Mesothelial cell of epicardium (in vitro differentiated cells): ENCODE results near the gene SOX13. TPM values are rescaled to one million over a fixed set of nuclear protein-coding genes. Genes with fewer than 3 reads are reported as not detected.

Experiments
- DNase-seq, 2 experiments: peaks; one replicate each; pipeline ENCODE4 v3.0.0; 2021; ENCODE audit warnings: low spot score in 2 of 2; ENCODE audit not compliant: unreplicated experiment in 2 of 2
- H3K27ac Mint-ChIP-seq: 2 replicates; pipeline ENCODE4 v1.8.0; 2021; ENCODE audit warnings: mixed read lengths
- H3K27me3 Mint-ChIP-seq: 2 replicates; pipeline ENCODE4 v1.8.0; 2021; ENCODE audit warnings: low read depth, mixed read lengths
- H3K36me3 Mint-ChIP-seq: 2 replicates; pipeline ENCODE4 v1.8.0; 2021; ENCODE audit warnings: mixed read lengths
- H3K4me1 Mint-ChIP-seq: 2 replicates; pipeline ENCODE4 v1.8.0; 2021; ENCODE audit warnings: mixed read lengths
- H3K4me3 Mint-ChIP-seq: 2 replicates; pipeline ENCODE4 v1.8.0; 2021; ENCODE audit warnings: mild to moderate bottlenecking, moderate library complexity, mixed read lengths
- H3K9me3 Mint-ChIP-seq: 2 replicates; pipeline ENCODE4 v1.8.0; 2021; ENCODE audit warnings: mixed read lengths
- CTCF ChIP-seq: fragments of 200-600 bp; sonication (generic); IDR thresholded peaks from one replicate; pipeline ENCODE4 v1.5.0; 2021; ENCODE audit warnings: antibody characterized with exemption; ENCODE audit not compliant: unreplicated experiment
- total RNA-seq: library from RNA; stranded (reverse); gene quantifications from 3 replicates; pipeline ENCODE4 v1.2.1, GENCODE V29; 2021

Gene SOX13
- total RNA-seq, 1 donor from 2014 or later = 61.7 TPM

DNA sequence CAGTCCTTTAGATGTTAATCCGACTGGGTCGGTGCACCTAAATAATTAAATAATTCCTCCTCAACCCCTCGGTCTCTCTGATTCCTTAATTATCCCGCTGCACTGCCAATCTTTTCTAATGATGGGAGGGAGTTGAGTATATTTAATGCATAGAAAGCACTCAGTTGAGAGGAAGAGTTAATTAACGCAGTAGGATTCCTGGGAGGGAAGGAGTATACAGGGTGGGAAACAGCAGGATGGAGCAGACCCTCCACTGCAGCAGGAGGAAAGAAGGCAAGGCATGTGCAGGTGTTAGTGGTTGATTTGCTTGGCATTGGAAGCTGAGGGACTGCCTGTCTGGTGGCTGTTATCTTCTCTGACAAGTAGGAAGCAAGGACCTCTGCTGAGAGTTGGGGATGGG is 103.1 kb downstream of the SOX13 start:
- peaks cover 7% of the 10 kb centered on the region for H3K4me1 Mint-ChIP-seq
- no peak for TF ChIP-seq CTCF
- DNase-seq = no peak
- no peak overlapping the region for H3K4me3 Mint-ChIP-seq
- H3K9me3 Mint-ChIP-seq = peaks cover 3% of the 10 kb centered on the region
- H3K27me3 Mint-ChIP-seq = peaks cover 7% of the 10 kb centered on the region
- no peaks in the 10 kb centered on the region for H3K36me3 Mint-ChIP-seq
- no peak overlapping the region for H3K27ac Mint-ChIP-seq

- DNase-seq = no peak
- H3K27ac Mint-ChIP-seq = no peak overlapping the region
- no peaks in the 10 kb centered on the region for H3K9me3 Mint-ChIP-seq
- H3K36me3 Mint-ChIP-seq = no peaks in the 10 kb centered on the region
- peaks cover 4% of the 10 kb centered on the region for H3K4me1 Mint-ChIP-seq
- H3K27me3 Mint-ChIP-seq = peaks cover 7% of the 10 kb centered on the region
- TF ChIP-seq CTCF = no peak
- H3K4me3 Mint-ChIP-seq = no peak overlapping the region
Measured at GRCh38 chr1:204177133-204177532, 104.2 kb downstream of the SOX13 start.

Other genes starting within 250 kb of the SOX13 start
- gene SNRPE, start 211.5 kb upstream of the SOX13 start, total RNA-seq = 185 to 188 TPM (median 186 TPM) in 3 replicates
- 18.5 to 19.2 TPM (median 18.9 TPM) in 3 replicates for gene ETNK2, start 78.9 kb downstream of the SOX13 start, total RNA-seq
- gene REN, start 93.2 kb downstream of the SOX13 start, total RNA-seq = 0.29 to 0.41 TPM in 2 of 3 replicates, not detected in the other
- 0.34 to 0.60 TPM in 2 of 3 replicates, not detected in the other for gene KISS1, start 123.4 kb downstream of the SOX13 start, total RNA-seq
- 3.6 to 4.1 TPM (median 3.9 TPM) in 3 replicates for gene GOLT1A, start 140.9 kb downstream of the SOX13 start, total RNA-seq